GM12878 (cell line): ENCODE data around the gene DLG1. TPM values are rescaled to one million over a fixed set of nuclear protein-coding genes. Genes with fewer than 3 reads are reported as not detected.

Source experiments
- ATAC-seq: fragments of 200-7000 bp; cut with Tn5 transposase; 3 replicates; pipeline ENCODE4 v1.9.1; 2020; ENCODE audit warnings: mild to moderate bottlenecking, moderate library complexity
- BruUV-seq: library from RNA; stranded (reverse); fragments of 400-500 nt; replicated peaks from 2 replicates; lab custom pipeline; 2021; lab: Mats Ljungman, UMichigan
- CTCF ChIA-PET: fragments of 300-600 bp; sonication (Branson Sonifier 250); formaldehyde crosslinking; extraction: SDS; loops from one replicate; lab custom pipeline; 2021; ENCODE audit warnings: inconsistent platforms; lab: Yijun Ruan, JAX
- POLR2A ChIA-PET: fragments of 350-600 bp; formaldehyde crosslinking; extraction: SDS; loops from one replicate; lab custom pipeline; 2021; ENCODE audit warnings: inconsistent platforms; lab: Charles Lee
- RAD21 ChIA-PET: fragments of 300-600 bp; sonication (Branson Sonifier 250); formaldehyde crosslinking; loops from one replicate; lab custom pipeline; 2023; ENCODE audit warnings: antibody characterized with exemption; ENCODE audit not compliant: unreplicated experiment; lab: Charles Lee
- SMC1A ChIA-PET: fragments of 300-600 bp; sonication (Branson Sonifier 250); formaldehyde crosslinking; loops from one replicate; lab custom pipeline; 2023; ENCODE audit not compliant: unreplicated experiment, uncharacterized antibody; lab: Charles Lee
- DNase-seq: peaks from one replicate; pipeline ENCODE4 v3.0.0-alpha.2; 2011; ENCODE audit warnings: low read depth, low spot score
- FAIRE-seq: peaks from 3 replicates; lab custom pipeline; 2011; peaks lifted over from hg19 to GRCh38; lab: Jason Lieb, UNC
- H2AFZ ChIP-seq: 2 replicates; pipeline ENCODE4 v1.6.0; 2011; ENCODE audit warnings: low read depth, low read length, control low read depth; ENCODE audit not compliant: control insufficient read depth
- H3K27ac ChIP-seq: 2 replicates; pipeline ENCODE4 v1.5.1; 2011; ENCODE audit warnings: control low read depth; ENCODE audit not compliant: control insufficient read depth, insufficient read depth
- H3K27me3 ChIP-seq, 2 experiments: replicated peaks in 1 of 2; 2 replicates each; pipeline versions ENCODE4 v1.6.0 to v1.6.1; 2011; ENCODE audit warnings: low read length in 1 of 2; ENCODE audit not compliant: control insufficient read depth in 2 of 2, insufficient read depth in 2 of 2
- H3K36me3 ChIP-seq, 2 experiments: 2 replicates each; pipeline ENCODE4 v1.5.1; 2011; ENCODE audit warnings: low read length in 1 of 2; ENCODE audit not compliant: control insufficient read depth in 2 of 2, insufficient read depth in 2 of 2
- H3K4me1 ChIP-seq: 2 replicates; pipeline ENCODE4 v1.6.1; 2011; ENCODE audit warnings: mild to moderate bottlenecking, low read length, moderate library complexity, mixed read lengths; ENCODE audit not compliant: control insufficient read depth, insufficient read depth
- H3K4me2 ChIP-seq: 2 replicates; pipeline ENCODE4 v1.6.0; 2011; ENCODE audit warnings: control low read depth; ENCODE audit not compliant: control insufficient read depth, insufficient read depth
- H3K4me3 ChIP-seq: fragments of 200-600 bp; sonication (generic); 2 replicates; pipeline ENCODE4 v1.5.1; 2016
- H3K79me2 ChIP-seq: 2 replicates; pipeline ENCODE4 v1.6.0; 2011; ENCODE audit warnings: low read length; ENCODE audit not compliant: control insufficient read depth, insufficient read depth
- H3K9ac ChIP-seq: 2 replicates; pipeline ENCODE4 v1.8.0; 2011; ENCODE audit warnings: low read length, control low read depth, mixed read lengths; ENCODE audit not compliant: control insufficient read depth, insufficient read depth
- H3K9me3 ChIP-seq: replicated peaks from 3 replicates; pipeline ENCODE4 v1.5.1; 2011; ENCODE audit warnings: mild to moderate bottlenecking, low read length; ENCODE audit not compliant: control insufficient read depth, insufficient read depth
- H4K20me1 ChIP-seq: 2 replicates; pipeline ENCODE4 v1.6.0; 2011; ENCODE audit not compliant: control insufficient read depth, insufficient read depth
- BMI1 ChIP-seq: fragments of 450-650 bp; IDR thresholded peaks from 2 replicates; pipeline ENCODE4 v1.6.1; 2016; ENCODE audit warnings: mild to moderate bottlenecking, moderate library complexity, borderline replicate concordance
- CEBPB ChIP-seq, 2 experiments: fragments of 150-350 bp in 1 of 2; IDR thresholded peaks; 2 replicates each; pipeline ENCODE4 v1.6.1; 2012 to 2014; ENCODE audit warnings: low read depth in 2 of 2, low read length in 2 of 2, borderline replicate concordance in 1 of 2, inconsistent platforms in 1 of 2
- CHD2 ChIP-seq: IDR thresholded peaks from 2 replicates; pipeline ENCODE4 v1.6.1; 2011; ENCODE audit warnings: low read depth, low read length, improper control_type of control experiment, borderline replicate concordance
- FOXK2 ChIP-seq: fragments of 450-650 bp; IDR thresholded peaks from 2 replicates; pipeline ENCODE4 v1.6.1; 2017; ENCODE audit warnings: mild to moderate bottlenecking, moderate library complexity
- PAX8 ChIP-seq: fragments of 450-650 bp; IDR thresholded peaks from 2 replicates; pipeline ENCODE4 v1.6.1; 2017; ENCODE audit warnings: mild to moderate bottlenecking, moderate library complexity
- PML ChIP-seq: IDR thresholded peaks from 2 replicates; pipeline ENCODE4 v1.6.1; 2012; ENCODE audit warnings: low read length, inconsistent platforms
- SMAD5 ChIP-seq: IDR thresholded peaks from 2 replicates; pipeline ENCODE4 v1.6.1; 2016; ENCODE audit warnings: antibody characterized with exemption, low read depth
- YY1 ChIP-seq: IDR thresholded peaks from 2 replicates; pipeline ENCODE4 v1.6.1; 2011; ENCODE audit warnings: low read depth, mild to moderate bottlenecking, low read length
- WGBS: methylation state at CpG from one replicate; pipeline ENCODE4 v1.1.6; 2016; ENCODE audit warnings: low lambda C conversion rate; ENCODE audit not compliant: insufficient replicate concordance, insufficient coverage; ENCODE audit errors: missing lambda C conversion rate; 5-methylcytosine and 5-hydroxymethylcytosine counted together
- in situ Hi-C: fragments of 300-500 bp; cut with MboI; formaldehyde crosslinking; loops from 9 replicates; pipeline ENCODE4 v1.14.3; 2018; ENCODE audit warnings: mixed read lengths
- intact Hi-C: fragments of 100-400 bp; cut with micrococcal nuclease; formaldehyde crosslinking; loops from one replicate; pipeline ENCODE4 v1.14.2; 2022; ENCODE audit not compliant: unreplicated experiment
- polyA plus RNA-seq, 11 experiments: library from polyadenylated mRNA; depleted of rRNA in 4 of 11; unstranded in 6 of 11; stranded (reverse) in 5 of 11; fragments of >200 nt; fragmentation: Nextera tagmentation in 4 of 11; fragmentation: Illumina TruSeq in 1 of 11; extraction: Ambion mirVana in 4 of 11; extraction: Trizol in 1 of 11; gene quantifications; 1 replicate in 1 of 11; 2 replicates in 10 of 11; pipeline versions ENCODE4 v1.2.1 to v1.2.3, GENCODE V29; 2011 to 2016; ENCODE audit warnings: inconsistent platforms in 2 of 11, missing spikeins in 2 of 11, low read depth in 1 of 11
- total RNA-seq, 4 experiments: library from RNA; depleted of rRNA in 3 of 4; stranded (reverse); fragments of >200 nt in 3 of 4; fragmentation: Illumina TruSeq in 1 of 4; extraction: Trizol in 1 of 4; gene quantifications; 2 replicates each; pipeline versions ENCODE4 v1.2.1 to v1.2.3, GENCODE V29; 2013 to 2021
- TF ChIP-seq, protein P1 (sequence below): IDR thresholded peaks from 2 replicates; pipeline ENCODE4 v1.6.1; 2011; ENCODE audit warnings: low read depth, low read length, improper control_type of control experiment, borderline replicate concordance
- TF ChIP-seq, protein P2 (sequence below): IDR thresholded peaks from 2 replicates; pipeline ENCODE4 v1.6.1; 2012; ENCODE audit warnings: low read length, inconsistent platforms
- TF ChIP-seq, protein P3 (sequence below): fragments of 450-650 bp; formaldehyde crosslinking; IDR thresholded peaks from 2 replicates; pipeline ENCODE4 v1.5.0; 2022; ENCODE audit warnings: mild to moderate bottlenecking, missing genetic modification characterization
- TF ChIP-seq, protein P4 (sequence below): IDR thresholded peaks from 2 replicates; pipeline ENCODE4 v1.6.1; 2012; ENCODE audit warnings: mild to moderate bottlenecking, low read depth, low read length
- TF ChIP-seq, protein P5 (sequence below): IDR thresholded peaks from 2 replicates; pipeline ENCODE4 v1.6.1; 2011; ENCODE audit warnings: low read depth, mild to moderate bottlenecking, low read length, moderate library complexity, borderline replicate concordance; ENCODE audit errors: extremely low read depth

DLG1 gene
- total and polyA plus RNA-seq, 10 of the 15 experiments (the other 5 are each of a cell fraction or from before 2014, with no cell fraction given) = 9.2 to 63.1 (median 40.1) TPM

DNA sequence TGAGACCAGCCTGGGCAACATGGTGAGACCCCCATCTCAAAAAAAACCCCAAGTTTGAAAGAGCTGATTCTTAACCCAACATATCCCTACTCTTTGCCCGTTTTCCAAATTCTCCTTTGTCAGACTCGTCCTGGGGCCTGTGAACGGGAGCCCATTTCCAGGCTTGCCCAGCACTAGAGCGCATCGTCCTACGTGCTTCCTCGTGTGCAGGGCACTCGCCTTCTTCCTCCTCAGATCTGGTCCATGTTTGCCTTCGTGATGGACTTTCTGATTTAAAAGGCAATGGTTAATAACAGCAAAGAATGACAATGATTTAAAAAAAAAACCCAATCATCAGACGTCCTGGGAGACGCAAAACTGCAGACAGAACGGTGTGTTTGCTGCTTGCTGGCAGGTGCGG, 278.9 kb downstream of the DLG1 start (continued):
- TF ChIP-seq, protein P1, sequence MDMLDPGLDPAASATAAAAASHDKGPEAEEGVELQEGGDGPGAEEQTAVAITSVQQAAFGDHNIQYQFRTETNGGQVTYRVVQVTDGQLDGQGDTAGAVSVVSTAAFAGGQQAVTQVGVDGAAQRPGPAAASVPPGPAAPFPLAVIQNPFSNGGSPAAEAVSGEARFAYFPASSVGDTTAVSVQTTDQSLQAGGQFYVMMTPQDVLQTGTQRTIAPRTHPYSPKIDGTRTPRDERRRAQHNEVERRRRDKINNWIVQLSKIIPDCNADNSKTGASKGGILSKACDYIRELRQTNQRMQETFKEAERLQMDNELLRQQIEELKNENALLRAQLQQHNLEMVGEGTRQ = no peak
- no peak for TF ChIP-seq BMI1

DNA sequence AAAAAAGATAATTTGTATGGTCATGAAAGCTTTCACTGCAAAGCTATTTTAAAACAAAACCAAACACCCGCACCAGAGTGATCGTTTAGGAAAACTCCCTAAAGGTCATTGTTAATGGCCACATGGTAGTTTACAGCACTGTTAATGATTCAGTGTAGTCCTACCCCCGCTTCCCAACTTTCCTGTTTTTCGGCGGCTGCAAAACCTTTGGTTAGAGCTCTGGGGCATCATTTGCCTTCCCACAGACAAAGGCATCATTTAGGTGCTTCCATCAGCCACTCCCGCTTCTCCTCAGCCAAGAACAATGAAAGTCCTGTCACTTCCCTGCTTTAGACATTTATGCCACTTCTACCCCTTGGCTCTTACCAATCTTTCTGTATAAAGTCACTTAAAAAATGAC, 279.4 kb downstream of the DLG1 start:
- H3K4me1 ChIP-seq = peaks cover 18% of the 10 kb centered on the region
- no peaks in the 10 kb centered on the region for H3K79me2 ChIP-seq
- RAD21 ChIA-PET = no interaction called here
- no peaks in the 10 kb centered on the region for H3K27me3 ChIP-seq
- H2AFZ ChIP-seq = no peak overlapping the region
- CTCF ChIA-PET = interaction anchor here (2.0 kb wide), 1 partner anchor 14 kb away, joined by 5 read pairs; no protein-coding TSS in a partner anchor
- SMC1A ChIA-PET = no interaction called here
- H3K9me3 ChIP-seq = no peaks in the 10 kb centered on the region
- 73% methylated on average over 6 of the region's 6 CpGs for WGBS
- no peak overlapping the region for H3K9ac ChIP-seq
- DNase-seq (no peak), FAIRE-seq (no peak), ATAC-seq (no peak)
- H3K4me3 ChIP-seq = no peak overlapping the region
- in situ Hi-C loops (no loop called here), intact Hi-C loops (no loop called here)
- POLR2A ChIA-PET = no interaction called here
- no peak overlapping the region for H3K4me2 ChIP-seq
- no TSS peak for BruUV-seq
- no peaks in the 10 kb centered on the region for H4K20me1 ChIP-seq
- H3K36me3 ChIP-seq = no peaks in the 10 kb centered on the region
- H3K27ac ChIP-seq = no peak overlapping the region
- TF ChIP-seq, protein P2, sequence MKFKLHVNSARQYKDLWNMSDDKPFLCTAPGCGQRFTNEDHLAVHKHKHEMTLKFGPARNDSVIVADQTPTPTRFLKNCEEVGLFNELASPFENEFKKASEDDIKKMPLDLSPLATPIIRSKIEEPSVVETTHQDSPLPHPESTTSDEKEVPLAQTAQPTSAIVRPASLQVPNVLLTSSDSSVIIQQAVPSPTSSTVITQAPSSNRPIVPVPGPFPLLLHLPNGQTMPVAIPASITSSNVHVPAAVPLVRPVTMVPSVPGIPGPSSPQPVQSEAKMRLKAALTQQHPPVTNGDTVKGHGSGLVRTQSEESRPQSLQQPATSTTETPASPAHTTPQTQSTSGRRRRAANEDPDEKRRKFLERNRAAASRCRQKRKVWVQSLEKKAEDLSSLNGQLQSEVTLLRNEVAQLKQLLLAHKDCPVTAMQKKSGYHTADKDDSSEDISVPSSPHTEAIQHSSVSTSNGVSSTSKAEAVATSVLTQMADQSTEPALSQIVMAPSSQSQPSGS = no peak
- TF ChIP-seq CHD2 = no peak
- no peak for TF ChIP-seq PML
- no peak for TF ChIP-seq YY1
- no peak for TF ChIP-seq PAX8
- no peak for TF ChIP-seq FOXK2
- TF ChIP-seq, protein P3, sequence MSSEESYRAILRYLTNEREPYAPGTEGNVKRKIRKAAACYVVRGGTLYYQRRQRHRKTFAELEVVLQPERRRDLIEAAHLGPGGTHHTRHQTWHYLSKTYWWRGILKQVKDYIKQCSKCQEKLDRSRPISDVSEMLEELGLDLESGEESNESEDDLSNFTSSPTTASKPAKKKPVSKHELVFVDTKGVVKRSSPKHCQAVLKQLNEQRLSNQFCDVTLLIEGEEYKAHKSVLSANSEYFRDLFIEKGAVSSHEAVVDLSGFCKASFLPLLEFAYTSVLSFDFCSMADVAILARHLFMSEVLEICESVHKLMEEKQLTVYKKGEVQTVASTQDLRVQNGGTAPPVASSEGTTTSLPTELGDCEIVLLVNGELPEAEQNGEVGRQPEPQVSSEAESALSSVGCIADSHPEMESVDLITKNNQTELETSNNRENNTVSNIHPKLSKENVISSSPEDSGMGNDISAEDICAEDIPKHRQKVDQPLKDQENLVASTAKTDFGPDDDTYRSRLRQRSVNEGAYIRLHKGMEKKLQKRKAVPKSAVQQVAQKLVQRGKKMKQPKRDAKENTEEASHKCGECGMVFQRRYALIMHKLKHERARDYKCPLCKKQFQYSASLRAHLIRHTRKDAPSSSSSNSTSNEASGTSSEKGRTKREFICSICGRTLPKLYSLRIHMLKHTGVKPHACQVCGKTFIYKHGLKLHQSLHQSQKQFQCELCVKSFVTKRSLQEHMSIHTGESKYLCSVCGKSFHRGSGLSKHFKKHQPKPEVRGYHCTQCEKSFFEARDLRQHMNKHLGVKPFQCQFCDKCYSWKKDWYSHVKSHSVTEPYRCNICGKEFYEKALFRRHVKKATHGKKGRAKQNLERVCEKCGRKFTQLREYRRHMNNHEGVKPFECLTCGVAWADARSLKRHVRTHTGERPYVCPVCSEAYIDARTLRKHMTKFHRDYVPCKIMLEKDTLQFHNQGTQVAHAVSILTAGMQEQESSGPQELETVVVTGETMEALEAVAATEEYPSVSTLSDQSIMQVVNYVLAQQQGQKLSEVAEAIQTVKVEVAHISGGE = no peak
- TF ChIP-seq, protein P4, sequence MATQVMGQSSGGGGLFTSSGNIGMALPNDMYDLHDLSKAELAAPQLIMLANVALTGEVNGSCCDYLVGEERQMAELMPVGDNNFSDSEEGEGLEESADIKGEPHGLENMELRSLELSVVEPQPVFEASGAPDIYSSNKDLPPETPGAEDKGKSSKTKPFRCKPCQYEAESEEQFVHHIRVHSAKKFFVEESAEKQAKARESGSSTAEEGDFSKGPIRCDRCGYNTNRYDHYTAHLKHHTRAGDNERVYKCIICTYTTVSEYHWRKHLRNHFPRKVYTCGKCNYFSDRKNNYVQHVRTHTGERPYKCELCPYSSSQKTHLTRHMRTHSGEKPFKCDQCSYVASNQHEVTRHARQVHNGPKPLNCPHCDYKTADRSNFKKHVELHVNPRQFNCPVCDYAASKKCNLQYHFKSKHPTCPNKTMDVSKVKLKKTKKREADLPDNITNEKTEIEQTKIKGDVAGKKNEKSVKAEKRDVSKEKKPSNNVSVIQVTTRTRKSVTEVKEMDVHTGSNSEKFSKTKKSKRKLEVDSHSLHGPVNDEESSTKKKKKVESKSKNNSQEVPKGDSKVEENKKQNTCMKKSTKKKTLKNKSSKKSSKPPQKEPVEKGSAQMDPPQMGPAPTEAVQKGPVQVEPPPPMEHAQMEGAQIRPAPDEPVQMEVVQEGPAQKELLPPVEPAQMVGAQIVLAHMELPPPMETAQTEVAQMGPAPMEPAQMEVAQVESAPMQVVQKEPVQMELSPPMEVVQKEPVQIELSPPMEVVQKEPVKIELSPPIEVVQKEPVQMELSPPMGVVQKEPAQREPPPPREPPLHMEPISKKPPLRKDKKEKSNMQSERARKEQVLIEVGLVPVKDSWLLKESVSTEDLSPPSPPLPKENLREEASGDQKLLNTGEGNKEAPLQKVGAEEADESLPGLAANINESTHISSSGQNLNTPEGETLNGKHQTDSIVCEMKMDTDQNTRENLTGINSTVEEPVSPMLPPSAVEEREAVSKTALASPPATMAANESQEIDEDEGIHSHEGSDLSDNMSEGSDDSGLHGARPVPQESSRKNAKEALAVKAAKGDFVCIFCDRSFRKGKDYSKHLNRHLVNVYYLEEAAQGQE = no peak
- TF ChIP-seq CEBPB (IDR thresholded peaks at IDR 0.05; ENCODE audit: borderline replicate concordance in 1 of 2, low read depth in 2 of 2, low read length in 2 of 2) = no peak
- no peak for TF ChIP-seq SMAD5
- TF ChIP-seq, protein P5, sequence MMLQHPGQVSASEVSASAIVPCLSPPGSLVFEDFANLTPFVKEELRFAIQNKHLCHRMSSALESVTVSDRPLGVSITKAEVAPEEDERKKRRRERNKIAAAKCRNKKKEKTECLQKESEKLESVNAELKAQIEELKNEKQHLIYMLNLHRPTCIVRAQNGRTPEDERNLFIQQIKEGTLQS = no peak
- TF ChIP-seq BMI1 = no peak
